AG09319 (cell line): Measurements from ENCODE around the gene RHOT2.

Experiments used
- DNase-seq: peaks from one replicate; pipeline ENCODE4 v3.0.0-alpha.2; 2010; ENCODE audit warnings: low read depth; ENCODE audit errors: extremely low read depth
- CTCF ChIP-seq: IDR thresholded peaks from 2 replicates; pipeline ENCODE4 v1.5.1; 2011; ENCODE audit warnings: low read depth, mild to moderate bottlenecking, inconsistent platforms, low read length, moderate library complexity

The RHOT2 gene

GRCh38 chr16:668519-669171 is 713 bp downstream of the RHOT2 start:
- no peak for TF ChIP-seq CTCF
- no peak for DNase-seq

GRCh38 chr16:669666-670065 is 1.7 kb downstream of the RHOT2 start:
- no peak for TF ChIP-seq CTCF
- DNase-seq = no peak

- no peak for DNase-seq
- TF ChIP-seq CTCF = no peak
Measured at GRCh38 chr16:670485-671352, 2.8 kb downstream of the RHOT2 start.

- DNase-seq = no peak
- TF ChIP-seq CTCF = no peak
Measured at GRCh38 chr16:671353-672131, 3.6 kb downstream of the RHOT2 start.

- DNase-seq = no peak
- TF ChIP-seq CTCF = no peak
Measured at GRCh38 chr16:672371-672770, 4.4 kb downstream of the RHOT2 start.

- DNase-seq = no peak
- no peak for TF ChIP-seq CTCF
Measured at GRCh38 chr16:672851-673250, 4.9 kb downstream of the RHOT2 start.
